OCI-LY7 (cell line): Measurements from ENCODE around the gene RSL24D1.

ENCODE experiments used
- CTCF ChIP-seq: fragments of 200-600 bp; sonication (generic); conservative IDR thresholded peaks from 2 replicates; pipeline ENCODE4 v1.5.1; 2014; ENCODE audit warnings: mild to moderate bottlenecking, antibody characterized with exemption, low read length, moderate library complexity, mixed read lengths
- EZH2phosphoT487 ChIP-seq: fragments of 200-600 bp; sonication (generic); IDR thresholded peaks from 2 replicates; pipeline ENCODE4 v1.6.1; 2018; ENCODE audit warnings: low read depth, borderline replicate concordance, mild to moderate bottlenecking, mixed run types, antibody characterized with exemption, low read length, moderate library complexity, mixed read lengths

- TF ChIP-seq CTCF = no peak
- TF ChIP-seq EZH2phosphoT487 = no peak
These were observed 21.3 kb upstream of the RSL24D1 start for GRCh38 chr15:55218056-55218455.
